EH (cell line): ENCODE results near the gene LAMB4.

ENCODE experiments used
- DNase-seq: peaks from one replicate; pipeline ENCODE4 v3.0.0-alpha.2; 2015; ENCODE audit warnings: low read depth

LAMB4 gene

DNA sequence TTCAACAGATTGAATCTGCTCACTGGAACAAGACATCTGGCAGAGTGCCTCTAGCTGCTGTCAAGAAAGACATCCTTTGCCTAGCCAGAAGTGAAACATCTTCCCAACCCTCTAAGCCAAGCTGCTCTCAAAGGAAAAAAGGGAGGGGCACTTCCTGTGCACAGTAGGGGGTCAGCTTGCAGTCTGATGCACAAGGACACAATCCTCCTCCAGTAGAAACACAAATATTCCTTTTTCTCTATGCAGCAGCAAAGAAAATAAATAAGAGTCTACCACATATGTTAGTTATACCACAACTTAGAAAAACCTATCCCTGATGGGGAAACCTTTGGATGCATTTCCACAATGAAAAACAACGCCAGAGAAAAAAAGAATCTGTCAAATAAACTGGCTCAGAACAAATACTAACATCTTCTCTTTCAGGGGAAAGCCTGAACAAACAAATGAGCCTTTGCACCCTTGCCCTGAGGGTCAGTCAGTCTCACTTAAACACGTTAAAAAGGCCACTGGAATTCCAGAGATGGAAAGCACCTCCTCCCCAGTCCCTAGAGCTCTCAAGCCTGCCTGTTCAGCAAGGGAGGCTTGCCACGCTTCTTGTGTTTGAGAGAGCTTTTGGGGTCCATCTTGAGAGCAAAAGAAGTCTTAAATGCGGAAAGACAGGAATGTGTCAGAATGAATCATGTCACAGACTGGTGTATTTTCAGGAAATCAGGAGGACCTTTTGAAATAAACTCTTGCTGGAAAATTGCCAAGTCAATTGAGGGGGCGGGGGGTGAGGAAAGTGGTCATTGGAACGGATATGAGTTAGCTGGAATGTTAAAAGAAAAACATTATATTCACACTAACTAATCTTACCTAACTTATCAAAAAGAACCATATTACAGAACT, 134.7 kb downstream of the LAMB4 start:
- DNase-seq: peak; percentile 91

DNA sequence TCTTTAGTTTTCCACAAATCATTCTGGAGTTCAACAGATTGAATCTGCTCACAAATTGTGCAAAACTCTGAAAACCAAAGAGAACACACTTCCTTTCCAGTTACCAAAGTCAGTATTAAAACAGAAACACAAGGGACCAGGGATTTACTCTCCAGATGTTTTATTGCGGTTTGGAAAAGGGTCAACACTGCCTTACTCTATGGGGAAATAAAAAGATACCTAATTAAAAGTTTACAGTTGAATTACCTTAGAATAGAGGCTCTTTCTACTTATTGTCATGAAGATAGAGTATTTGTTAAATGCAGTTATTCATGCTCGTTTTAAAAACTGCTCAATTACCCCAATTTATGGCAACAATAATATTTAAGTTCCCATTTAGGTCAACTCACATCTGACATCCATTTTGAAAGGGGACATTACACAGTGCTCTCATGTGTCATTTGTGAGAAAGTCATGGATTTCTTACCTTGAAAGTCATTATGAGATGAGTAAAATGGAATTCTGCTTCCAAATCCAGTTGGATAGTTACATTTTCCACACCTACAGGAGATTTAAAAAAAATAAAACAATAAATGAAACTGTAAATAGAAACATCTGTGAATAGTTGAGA, 135.6 kb downstream of the LAMB4 start:
- DNase-seq: peak; percentile 9

DNA sequence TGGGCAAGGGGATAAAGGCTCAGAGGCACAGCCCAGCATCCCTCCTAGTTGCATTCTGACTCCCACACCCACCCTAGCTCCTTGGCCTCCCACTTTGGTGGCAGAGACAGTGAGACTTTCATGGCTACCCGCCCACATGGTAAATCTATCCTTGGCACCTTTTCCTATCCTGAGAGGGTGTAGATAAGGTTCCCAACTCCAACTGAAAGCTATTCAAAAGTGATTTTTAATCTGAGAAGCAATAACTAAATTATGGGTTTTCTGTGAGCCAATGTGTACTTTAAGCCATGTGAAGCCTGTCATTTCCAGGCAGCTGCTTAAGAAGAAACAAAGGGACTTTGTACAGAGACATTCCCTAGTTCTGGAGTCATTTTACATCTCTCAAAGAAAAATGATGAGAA, 136.3 kb downstream of the LAMB4 start:
- DNase-seq: no peak

DNA sequence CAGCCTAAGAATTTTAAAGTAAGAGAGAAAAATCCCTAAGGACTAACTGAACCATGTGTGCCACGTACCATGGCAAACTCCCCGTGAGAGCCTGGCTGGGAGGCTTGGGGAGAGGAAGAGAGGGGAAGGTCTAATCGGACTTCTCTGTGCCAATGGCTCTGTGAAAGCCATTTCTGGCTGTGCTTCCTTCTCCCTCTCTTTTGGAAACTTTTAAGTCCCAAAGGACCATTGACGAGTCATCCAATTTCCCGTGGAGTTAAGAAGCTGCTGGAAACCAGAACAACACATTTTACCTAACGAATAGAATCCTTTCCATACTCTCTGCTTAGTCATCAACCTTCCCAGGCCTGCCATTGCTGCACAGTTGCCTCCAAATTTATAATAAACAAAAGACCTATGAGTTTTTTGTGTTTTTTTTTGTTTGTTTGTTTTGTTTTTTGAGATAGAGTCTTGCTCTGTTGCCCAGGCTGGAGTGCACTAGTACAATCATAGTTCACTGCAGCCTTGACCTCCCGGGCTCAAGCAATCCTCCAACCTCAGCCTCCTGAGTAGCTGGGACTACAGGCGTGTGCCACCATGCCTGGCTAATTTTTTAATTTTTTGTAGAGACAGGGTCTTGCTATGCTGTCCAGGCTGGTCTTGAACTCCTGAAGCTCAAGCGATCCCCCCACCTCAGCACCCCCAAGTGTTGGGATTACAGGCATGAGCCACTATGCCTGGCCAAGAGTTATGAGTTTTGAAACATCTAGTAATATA, 140.4 kb downstream of the LAMB4 start:
- DNase-seq: peak; percentile 80

DNA sequence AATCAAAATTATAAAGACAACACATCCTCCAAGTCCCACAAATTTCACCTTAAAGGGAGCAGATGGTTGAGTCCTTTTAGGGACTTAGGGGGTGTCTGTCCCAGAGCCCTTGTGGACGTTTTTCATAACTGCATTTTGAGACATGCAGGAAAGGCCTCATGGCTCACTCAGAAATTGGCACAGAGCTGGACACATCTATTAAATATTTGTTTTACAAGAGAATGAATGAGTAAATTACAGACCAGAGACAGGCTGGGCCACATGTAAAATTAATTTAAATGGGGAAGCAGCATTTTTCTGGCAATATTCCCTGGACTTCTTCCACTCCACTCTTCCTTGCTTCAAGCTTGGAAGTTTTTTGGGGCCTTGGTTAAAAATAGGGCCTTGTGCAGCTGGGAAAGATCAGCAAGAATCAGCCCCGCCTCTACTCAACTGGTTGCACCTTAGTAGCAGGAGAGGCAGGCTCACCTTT, 147.2 kb downstream of the LAMB4 start:
- DNase-seq: peak; percentile 81

DNA sequence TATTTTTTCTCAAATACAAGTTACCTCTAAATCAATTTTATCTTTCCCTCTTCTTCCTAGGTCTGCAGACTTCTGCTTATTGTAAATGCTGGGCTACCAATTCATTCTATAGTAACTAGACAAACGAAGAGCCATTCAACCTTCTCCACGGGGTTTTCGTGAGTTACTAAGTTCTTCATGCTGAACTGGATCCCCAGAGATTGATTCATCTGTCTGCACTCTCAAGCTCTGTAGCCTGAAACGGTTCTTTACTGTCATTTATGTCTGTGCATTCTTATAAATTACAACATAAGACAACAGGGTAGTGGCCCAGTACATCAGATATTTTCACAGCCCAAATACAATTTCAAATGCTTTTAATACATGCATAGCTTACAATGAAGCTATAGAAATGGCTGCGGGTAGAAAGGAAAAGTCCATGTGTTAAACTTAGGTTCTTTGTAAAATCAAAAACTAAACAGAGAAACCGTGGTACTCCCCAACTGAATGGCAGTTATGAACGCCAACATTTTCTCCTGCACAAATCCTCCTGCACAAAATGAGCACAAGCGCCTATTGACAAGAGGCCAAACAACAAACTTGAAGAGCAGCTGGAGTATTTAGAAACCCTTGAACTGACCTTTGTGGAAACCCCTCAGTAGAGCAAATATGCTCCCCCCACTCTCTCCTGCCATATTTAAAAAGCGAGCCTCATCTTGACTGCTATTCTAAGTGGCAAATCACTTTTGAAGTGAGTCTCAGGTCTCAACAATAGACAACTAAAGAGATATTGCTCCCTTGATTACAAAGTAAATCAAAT, 147.9 kb downstream of the LAMB4 start:
- DNase-seq: no peak

DNA sequence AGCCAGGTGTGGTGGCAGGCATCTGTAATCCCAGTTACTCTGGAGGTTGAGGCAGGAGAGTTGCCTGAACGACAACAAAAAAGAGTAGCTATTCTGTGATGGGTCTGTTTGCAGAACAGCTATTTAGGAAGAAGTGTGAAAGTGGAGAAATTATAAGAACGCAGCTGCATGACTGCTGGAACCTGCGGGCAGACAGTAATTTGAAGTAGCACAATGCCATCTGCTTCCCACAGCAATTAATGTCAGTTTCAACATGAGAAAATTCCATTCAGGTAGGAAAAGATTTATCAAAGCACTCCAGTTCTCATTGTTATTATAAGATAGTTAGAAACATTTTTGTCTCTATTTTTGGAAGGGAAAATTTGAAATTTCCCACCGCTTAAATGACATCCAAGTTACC, 148.7 kb downstream of the LAMB4 start:
- no peak for DNase-seq

DNA sequence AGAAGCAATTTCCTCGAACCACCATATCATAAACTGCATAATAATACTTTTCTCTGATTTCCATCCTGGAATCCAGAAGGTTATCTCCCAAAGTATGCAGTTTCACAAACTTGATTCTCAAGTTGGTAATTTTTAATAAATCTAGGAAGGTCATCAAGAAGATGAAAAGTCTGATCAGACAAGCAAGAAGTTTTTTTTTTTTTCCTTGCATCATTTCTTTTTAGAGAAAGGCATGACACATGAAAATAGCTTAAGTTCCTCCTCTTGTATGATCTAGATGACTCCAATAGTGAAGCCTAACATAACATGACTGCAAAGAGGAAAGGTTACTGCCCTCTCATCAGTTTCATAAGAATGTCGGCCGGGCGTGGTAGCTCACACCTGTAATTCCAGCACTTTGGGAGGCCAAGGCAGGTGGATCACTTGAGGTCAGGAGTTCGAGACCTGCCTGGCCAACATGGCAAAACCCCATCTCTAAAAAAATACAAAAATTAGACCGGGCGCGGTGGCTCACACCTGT, 149.4 kb downstream of the LAMB4 start:
- DNase-seq: no peak

DNA sequence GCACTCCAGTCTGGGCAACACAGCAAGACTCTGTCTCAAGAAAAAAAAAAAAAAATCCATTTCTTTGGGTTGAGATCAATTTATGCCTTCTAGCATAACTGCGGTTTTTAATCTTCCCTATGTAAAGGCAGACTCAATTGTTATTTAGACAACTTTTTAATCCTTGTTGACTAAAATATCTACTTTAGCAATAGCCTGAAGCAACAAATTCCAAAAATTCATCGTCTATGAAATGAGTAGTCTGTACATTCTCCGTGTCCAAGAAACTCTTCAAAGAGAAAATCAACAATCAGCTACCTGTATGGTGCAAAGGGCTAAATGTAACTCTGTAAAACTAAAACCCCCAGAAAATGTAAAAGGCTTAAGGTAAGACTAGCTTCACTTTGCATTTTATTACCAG, 150.0 kb downstream of the LAMB4 start:
- DNase-seq: no peak

DNA sequence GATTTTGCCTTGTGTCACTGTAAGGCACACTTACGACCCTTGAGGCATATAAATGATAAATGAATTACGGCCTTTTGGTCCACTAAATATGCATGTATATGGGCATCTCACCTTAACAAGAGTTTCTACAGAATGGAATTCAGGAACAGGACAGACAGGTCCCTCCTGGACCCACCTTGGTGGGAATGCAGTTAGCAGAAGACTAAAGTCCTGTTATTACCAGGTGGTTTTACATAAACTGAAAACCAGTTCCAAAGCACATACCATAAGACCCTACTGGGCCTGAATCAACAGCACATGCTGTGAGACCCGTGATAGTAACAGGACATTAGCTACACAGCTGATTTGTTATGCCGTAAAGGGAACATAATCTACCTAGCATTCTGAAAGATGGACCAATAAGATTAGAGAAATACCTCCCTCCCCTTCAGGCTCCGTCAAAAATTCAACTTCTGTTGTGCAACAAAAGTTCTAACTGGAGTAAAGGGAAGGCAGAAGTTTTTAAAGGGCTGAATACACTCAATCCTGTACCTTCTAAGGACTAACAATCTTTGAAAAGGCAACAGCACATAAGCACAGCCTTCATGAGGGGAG, 151.2 kb downstream of the LAMB4 start:
- no peak for DNase-seq

DNA sequence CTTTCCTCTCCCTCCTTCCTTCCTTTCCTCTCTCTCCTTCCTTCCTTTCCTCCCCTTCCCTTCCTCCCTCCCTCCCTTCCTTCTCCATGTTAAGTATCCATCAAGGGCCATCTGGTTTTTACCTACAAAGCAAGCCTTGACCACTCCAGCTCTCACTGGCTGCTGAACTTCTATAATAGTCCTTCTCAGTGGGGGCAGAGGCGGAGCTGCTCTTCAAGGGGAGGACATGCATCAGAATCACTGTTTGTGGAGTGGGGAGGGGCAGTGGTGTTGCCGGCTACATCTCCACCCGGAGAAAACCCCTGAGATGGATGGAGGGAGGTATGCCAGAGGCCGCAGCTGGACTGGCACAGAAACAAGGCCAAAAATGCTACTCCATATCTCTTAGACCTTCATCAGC, 153.1 kb downstream of the LAMB4 start:
- DNase-seq: no peak

DNA sequence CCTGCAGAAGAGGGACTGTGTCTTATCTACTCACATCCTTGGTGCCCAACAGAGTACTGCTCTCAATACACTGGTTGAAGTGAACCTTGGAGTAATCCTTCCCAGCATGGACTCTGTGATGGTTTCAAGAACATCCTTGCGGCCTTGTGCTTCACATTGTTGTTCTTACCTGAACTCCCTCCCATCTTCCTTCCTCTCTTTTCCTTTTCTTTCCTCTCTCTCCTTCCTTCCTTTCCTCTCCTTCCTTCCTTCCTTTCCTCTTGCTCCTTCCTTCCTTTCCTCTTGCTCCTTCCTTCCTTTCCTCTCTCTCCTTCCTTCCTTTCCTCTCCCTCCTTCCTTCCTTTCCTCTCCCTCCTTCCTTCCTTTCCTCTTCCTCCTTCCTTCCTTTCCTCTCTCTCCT, 153.5 kb downstream of the LAMB4 start:
- DNase-seq: no peak

DNA sequence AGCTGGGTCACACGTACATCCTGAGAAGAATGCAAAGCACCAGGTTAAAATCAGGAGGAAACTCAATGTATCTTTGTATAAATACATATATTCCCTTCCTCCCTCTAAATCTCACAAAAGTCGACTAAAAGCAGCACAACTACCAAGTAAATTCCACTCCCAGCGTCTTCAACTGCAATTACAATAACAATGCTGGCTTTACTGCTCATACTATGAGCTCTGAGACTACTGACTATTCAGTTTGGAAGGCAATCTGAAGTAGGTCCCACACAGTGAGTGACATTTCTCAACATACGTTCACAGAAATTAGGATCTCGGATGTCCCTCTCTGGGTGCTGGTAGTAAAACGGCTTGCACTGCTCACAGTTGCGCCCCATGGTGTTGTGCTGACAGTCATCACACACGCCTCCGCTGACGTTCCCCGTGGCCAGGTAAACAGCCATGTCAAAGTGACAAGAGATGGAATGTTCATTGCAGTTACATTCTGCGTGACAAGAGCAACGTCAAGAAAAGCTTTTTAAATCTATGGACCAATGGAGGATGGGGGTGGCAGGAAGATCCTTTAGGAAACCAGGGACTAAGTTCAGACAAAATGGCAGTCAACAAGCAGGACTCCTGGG, 154.7 kb downstream of the LAMB4 start:
- no peak for DNase-seq

DNA sequence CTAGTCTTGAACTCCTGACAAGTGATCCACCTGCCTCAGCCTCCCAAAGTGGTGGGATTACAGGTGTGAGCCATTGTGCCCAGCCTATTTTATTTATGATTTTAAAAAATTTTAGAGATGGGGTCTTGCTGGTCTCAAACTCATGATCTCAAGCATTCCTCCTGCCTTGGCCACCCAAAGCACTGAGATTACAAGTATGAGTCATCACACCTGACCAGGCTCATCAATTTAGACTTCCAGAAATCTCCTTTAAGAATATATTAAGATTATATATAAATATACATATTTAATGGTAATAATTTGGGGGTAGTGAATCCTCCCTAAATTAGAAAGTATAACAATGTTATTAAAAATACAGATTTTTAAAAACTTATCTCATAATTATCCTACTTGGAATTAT, 156.3 kb downstream of the LAMB4 start:
- DNase-seq: no peak
